Right lobe of liver (tissue), 4 donors: ENCODE measurements around the gene SAMD9L.

ENCODE experiments used
- CTCF ChIP-seq, 4 donors: fragments of 200-600 bp in 3 of 4; fragments of 450-650 bp in 1 of 4; IDR thresholded peaks; one replicate each; pipeline versions ENCODE4 v1.5.1 to v1.8.0; 2016 to 2022; ENCODE audit warnings: antibody characterized with exemption in 4 of 4, mild to moderate bottlenecking in 2 of 4
- POLR2A ChIP-seq: fragments of 450-650 bp; IDR thresholded peaks from one replicate; pipeline ENCODE4 v1.6.1; 2017; ENCODE audit warnings: antibody characterized with exemption, mild to moderate bottlenecking
- donor health status: DM: no; HTN: no; CAD: no.
- donor health status: DM: no; HTN: no; CAD: no.
- donor health status: DM: no; HTN: yes; CAD: no.

GRCh38 chr7:93156884-93157283 lies 8.7 kb upstream of the SAMD9L start:
- no peak for TF ChIP-seq POLR2A
- no peak for TF ChIP-seq CTCF (IDR thresholded peaks at IDR 0.05)
